OCI-LY7 (cell line): ENCODE measurements around the gene FKBP1B. TPM values are rescaled to one million over a fixed set of nuclear protein-coding genes. Genes with fewer than 3 reads are reported as not detected.
"Not testable (repeated sequence)": the region's sequence is repeated elsewhere in the genome, so short reads cannot be mapped to it uniquely, and the experiment has no call there.

Experiments used
- BruUV-seq: library from RNA; stranded (reverse); fragments of 400-500 nt; replicated peaks from 2 replicates; lab custom pipeline; 2021; lab: Mats Ljungman, UMichigan
- CTCF ChIA-PET: fragments of 300-600 bp; sonication (Branson Sonifier 250); formaldehyde crosslinking; loops from one replicate; lab custom pipeline; 2022; ENCODE audit warnings: antibody characterized with exemption; ENCODE audit not compliant: unreplicated experiment; lab: Charles Lee
- POLR2A ChIA-PET: fragments of 300-600 bp; sonication (Branson Sonifier 250); formaldehyde crosslinking; loops from one replicate; lab custom pipeline; 2022; ENCODE audit warnings: antibody characterized with exemption; lab: Charles Lee
- DNase-seq: peaks from one replicate; pipeline ENCODE4 v3.0.0-alpha.2; 2015; ENCODE audit warnings: low spot score
- H2AFZ ChIP-seq: fragments of 200-600 bp; sonication (generic), shearing (Covaris generic); 2 replicates; pipeline ENCODE4 v1.6.1; 2014; ENCODE audit warnings: mild to moderate bottlenecking, antibody characterized with exemption, low read length, moderate library complexity
- H3K27ac ChIP-seq: fragments of 200-600 bp; sonication (generic); 2 replicates; pipeline ENCODE4 v1.5.1; 2014; ENCODE audit warnings: mixed run types, low read depth, mild to moderate bottlenecking, moderate library complexity, low read length, inconsistent platforms; ENCODE audit not compliant: poor library complexity, severe bottlenecking
- H3K36me3 ChIP-seq: fragments of 200-600 bp; sonication (generic); 2 replicates; pipeline ENCODE4 v1.6.1; 2014; ENCODE audit warnings: mild to moderate bottlenecking, antibody characterized with exemption, low read length, moderate library complexity, mixed read lengths; ENCODE audit not compliant: insufficient read depth
- H3K4me1 ChIP-seq: fragments of 200-600 bp; sonication (generic); 2 replicates; pipeline ENCODE4 v1.5.1; 2014; ENCODE audit warnings: mild to moderate bottlenecking, low read length; ENCODE audit not compliant: insufficient read depth, poor library complexity, severe bottlenecking
- H3K4me2 ChIP-seq: fragments of 200-600 bp; sonication (generic); 2 replicates; pipeline ENCODE4 v1.6.1; 2014; ENCODE audit warnings: mild to moderate bottlenecking, low read length
- H3K4me3 ChIP-seq: fragments of 200-600 bp; sonication (generic); 2 replicates; pipeline ENCODE4 v1.5.1; 2014; ENCODE audit warnings: mild to moderate bottlenecking, low read depth, low read length; ENCODE audit not compliant: poor library complexity, severe bottlenecking
- H3K79me2 ChIP-seq: fragments of 200-600 bp; sonication (generic); 2 replicates; pipeline ENCODE4 v1.6.1; 2016; ENCODE audit warnings: low read depth, mild to moderate bottlenecking, low read length, moderate library complexity, mixed read lengths; ENCODE audit not compliant: insufficient read depth
- H3K9me2 ChIP-seq: fragments of 200-600 bp; sonication (generic); 2 replicates; pipeline ENCODE4 v1.6.1; 2016; ENCODE audit warnings: mild to moderate bottlenecking, low read length, mixed read lengths; ENCODE audit not compliant: insufficient read depth
- H3K9me3 ChIP-seq: fragments of 200-600 bp; sonication (generic); 2 replicates; pipeline ENCODE4 v1.6.1; 2014; ENCODE audit warnings: mild to moderate bottlenecking, mixed run types, low read length, mixed read lengths
- H4K20me1 ChIP-seq: fragments of 200-600 bp; sonication (generic); 2 replicates; pipeline ENCODE4 v1.6.1; 2014; ENCODE audit warnings: mild to moderate bottlenecking, antibody characterized with exemption, low read length, moderate library complexity, mixed read lengths; ENCODE audit not compliant: insufficient read depth
- CTCF ChIP-seq: fragments of 200-600 bp; sonication (generic); conservative IDR thresholded peaks from 2 replicates; pipeline ENCODE4 v1.5.1; 2014; ENCODE audit warnings: mild to moderate bottlenecking, antibody characterized with exemption, low read length, moderate library complexity, mixed read lengths
- EZH2phosphoT487 ChIP-seq: fragments of 200-600 bp; sonication (generic); IDR thresholded peaks from 2 replicates; pipeline ENCODE4 v1.6.1; 2018; ENCODE audit warnings: low read depth, borderline replicate concordance, mild to moderate bottlenecking, mixed run types, antibody characterized with exemption, low read length, moderate library complexity, mixed read lengths
- intact Hi-C: fragments of 100-400 bp; cut with micrococcal nuclease; formaldehyde crosslinking; loops from one replicate; pipeline ENCODE4 v1.10.0; 2022; ENCODE audit not compliant: unreplicated experiment
- total RNA-seq, 2 experiments: library from RNA; depleted of rRNA in 1 of 2; stranded (reverse); fragments of >200 nt in 1 of 2; shearing (Covaris generic) in 1 of 2; gene quantifications; 2 replicates each; pipeline ENCODE4 v1.2.3, GENCODE V29; 2014 to 2022

Gene FKBP1B
- total RNA-seq, 2 experiments from 2014 or later, result 1.5 to 3.2 TPM

- H3K4me1 ChIP-seq, H4K20me1 ChIP-seq, CTCF ChIA-PET, H3K79me2 ChIP-seq, DNase-seq, H3K9me3 ChIP-seq, H3K4me3 ChIP-seq, BruUV-seq, H3K9me2 ChIP-seq, H3K27ac ChIP-seq, H3K36me3 ChIP-seq, intact Hi-C loops, H2AFZ ChIP-seq, H3K4me2 ChIP-seq: not testable (repeated sequence)
- POLR2A ChIA-PET, result interaction anchor here (0.6 kb wide), 1 partner anchor 171 kb away, joined by 3 read pairs; no protein-coding TSS in a partner anchor
Observed at GRCh38 chr2:24095171-24095677, 45.7 kb downstream of the FKBP1B start.

- H3K79me2 ChIP-seq, H3K4me2 ChIP-seq, CTCF ChIA-PET, H3K4me3 ChIP-seq, intact Hi-C loops, H3K36me3 ChIP-seq, H3K9me2 ChIP-seq, H3K9me3 ChIP-seq, DNase-seq, H4K20me1 ChIP-seq, H3K4me1 ChIP-seq, H3K27ac ChIP-seq, BruUV-seq, POLR2A ChIA-PET, H2AFZ ChIP-seq: not testable (repeated sequence)
Observed at GRCh38 chr2:24100732-24101131, 51.2 kb downstream of the FKBP1B start.

DNA sequence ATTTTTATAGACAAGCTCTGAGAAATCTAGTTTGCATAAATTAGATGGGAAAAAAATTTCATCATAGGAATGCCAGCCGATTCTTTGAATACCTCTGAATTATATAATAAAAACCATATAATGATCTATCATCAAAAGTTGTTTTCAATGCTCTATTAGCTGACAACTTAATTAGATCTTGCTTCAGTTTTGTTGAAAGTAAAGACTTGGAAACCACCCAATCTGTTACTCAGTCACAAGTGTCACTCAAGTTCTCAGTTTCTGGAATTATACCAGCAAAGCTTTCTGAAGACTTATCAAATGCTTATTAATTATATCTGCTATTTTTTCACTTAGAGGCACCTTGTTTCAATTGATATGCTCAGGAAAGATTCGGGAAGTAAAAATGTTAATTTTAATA lies 52.5 kb downstream of the FKBP1B start:
- no peaks in the 10 kb centered on the region for H3K4me1 ChIP-seq
- H3K9me2 ChIP-seq, result no peaks in the 10 kb centered on the region
- POLR2A ChIA-PET, result no interaction called here
- H3K27ac ChIP-seq, result no peak overlapping the region
- TF ChIP-seq EZH2phosphoT487 (no peak), CTCF (no peak)
- no peaks in the 10 kb centered on the region for H4K20me1 ChIP-seq
- CTCF ChIA-PET, result no interaction called here
- no peaks in the 10 kb centered on the region for H3K9me3 ChIP-seq
- no peak for DNase-seq
- no TSS peak for BruUV-seq
- H3K79me2 ChIP-seq, result no peaks in the 10 kb centered on the region
- intact Hi-C loops, result no loop called here
- no peaks in the 10 kb centered on the region for H3K36me3 ChIP-seq
- no peak overlapping the region for H3K4me3 ChIP-seq
- H2AFZ ChIP-seq, result no peak overlapping the region
- H3K4me2 ChIP-seq, result no peak overlapping the region

DNA sequence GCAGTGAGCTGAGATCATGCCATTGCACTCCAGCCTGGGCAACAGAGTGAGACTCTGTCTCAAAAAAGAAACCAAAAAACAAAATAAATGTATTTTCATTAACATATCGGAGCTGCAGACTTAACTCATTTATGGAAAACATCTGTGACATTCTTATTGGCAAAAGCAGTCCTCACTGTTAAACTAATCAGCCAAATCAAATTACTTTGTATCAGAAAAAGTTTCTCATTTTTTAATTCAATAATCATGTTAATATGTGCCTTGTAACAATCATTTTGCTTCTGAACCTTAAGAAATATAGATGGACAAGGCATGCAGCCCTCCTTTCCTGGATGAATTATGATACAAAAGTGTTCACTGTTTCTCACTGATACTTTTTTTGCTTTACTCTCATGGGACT lies 53.1 kb downstream of the FKBP1B start:
- Histone ChIP-seq H3K79me2 (no peaks in the 10 kb centered on the region), H3K9me2 (no peaks in the 10 kb centered on the region), H3K4me2 (no peak overlapping the region), H2AFZ (no peak overlapping the region), H3K4me1 (no peaks in the 10 kb centered on the region), H3K36me3 (no peaks in the 10 kb centered on the region), H3K27ac (no peak overlapping the region), H3K4me3 (no peak overlapping the region), H4K20me1 (no peaks in the 10 kb centered on the region), H3K9me3 (no peaks in the 10 kb centered on the region)
- TF ChIP-seq CTCF (no peak), EZH2phosphoT487 (no peak)
- DNase-seq, result no peak
- intact Hi-C loops, result no loop called here
- CTCF ChIA-PET, result no interaction called here
- POLR2A ChIA-PET, result no interaction called here
- no TSS peak for BruUV-seq
